Neural progenitor cell (in vitro differentiated cells): ENCODE data around the gene KCNJ16.

Experiments used
- CTCF ChIP-seq: fragments of 200-600 bp; sonication (generic); IDR thresholded peaks from 2 replicates; pipeline ENCODE4 v1.5.1; 2017; ENCODE audit warnings: antibody characterized with exemption, mild to moderate bottlenecking
- EZH2 ChIP-seq: fragments of 200-600 bp; sonication (generic); IDR thresholded peaks from 2 replicates; pipeline ENCODE4 v1.6.1; 2017; ENCODE audit warnings: antibody characterized with exemption, mild to moderate bottlenecking, moderate library complexity
- EZH2phosphoT487 ChIP-seq: fragments of 200-600 bp; sonication (generic); IDR thresholded peaks from 2 replicates; pipeline ENCODE4 v1.6.1; 2017; ENCODE audit warnings: antibody characterized with exemption

- TF ChIP-seq EZH2 (no peak), CTCF (no peak), EZH2phosphoT487 (no peak)
Observed at GRCh38 chr17:70134777-70135176, 59.8 kb downstream of the KCNJ16 start.
